Mesenchymal stem cell (in vitro differentiated cells and primary cell): Measurements from ENCODE around the gene LFNG.
A peak's percentile ranks its signal among the peaks of the same experiment; 100 is the strongest.

Experiments
- DNase-seq: peaks from one replicate; pipeline ENCODE4 v3.0.0-alpha.2; 2013
- H2AFZ ChIP-seq: one replicate; pipeline ENCODE4 v1.6.1; 2013; ENCODE audit warnings: low read depth, mild to moderate bottlenecking, control low read depth, inconsistent platforms, low read length, moderate library complexity
- H2AK5ac ChIP-seq: 2 replicates; pipeline ENCODE4 v1.6.1; 2013; ENCODE audit warnings: low read length, moderate library complexity, mild to moderate bottlenecking, inconsistent platforms; ENCODE audit not compliant: severe bottlenecking
- H2BK120ac ChIP-seq: one replicate; pipeline ENCODE4 v1.6.1; 2013; ENCODE audit warnings: low read depth, mild to moderate bottlenecking, inconsistent platforms, low read length, moderate library complexity
- H2BK12ac ChIP-seq, 2 experiments: one replicate each; pipeline ENCODE4 v1.6.1; 2013; ENCODE audit warnings: inconsistent platforms in 2 of 2, low read length in 2 of 2, mild to moderate bottlenecking in 2 of 2, moderate library complexity in 2 of 2, control low read depth in 1 of 2
- H2BK15ac ChIP-seq: one replicate; pipeline ENCODE4 v1.6.1; 2013; ENCODE audit warnings: mild to moderate bottlenecking, low read depth, inconsistent platforms; ENCODE audit not compliant: poor library complexity, severe bottlenecking
- H2BK5ac ChIP-seq: 2 replicates; pipeline ENCODE4 v1.6.1; 2013; ENCODE audit warnings: low read depth, mild to moderate bottlenecking, low read length, control low read depth, inconsistent platforms; ENCODE audit not compliant: poor library complexity, severe bottlenecking
- H3K14ac ChIP-seq, 2 experiments: one replicate each; pipeline ENCODE4 v1.6.1; 2013; ENCODE audit warnings: inconsistent platforms in 2 of 2, low read length in 2 of 2, control low read depth in 1 of 2, mild to moderate bottlenecking in 1 of 2, moderate library complexity in 1 of 2
- H3K18ac ChIP-seq, 2 experiments: one replicate each; pipeline ENCODE4 v1.6.1; 2013; ENCODE audit warnings: inconsistent platforms in 2 of 2, low read length in 2 of 2, control low read depth in 1 of 2, low read depth in 1 of 2, mild to moderate bottlenecking in 1 of 2
- H3K23ac ChIP-seq, 2 experiments: one replicate each; pipeline ENCODE4 v1.6.1; 2013; ENCODE audit warnings: inconsistent platforms in 2 of 2, low read length in 2 of 2, mild to moderate bottlenecking in 2 of 2, moderate library complexity in 2 of 2, control low read depth in 1 of 2
- H3K27ac ChIP-seq: 2 replicates; pipeline ENCODE4 v1.5.1; 2013; ENCODE audit warnings: mild to moderate bottlenecking, moderate library complexity, low read length, control low read depth, inconsistent platforms; ENCODE audit not compliant: poor library complexity, severe bottlenecking
- H3K27me3 ChIP-seq, 2 experiments: 2 replicates each; pipeline versions ENCODE4 v1.6.1 to v1.7.0; 2013; ENCODE audit warnings: low read length in 2 of 2, mild to moderate bottlenecking in 2 of 2, moderate library complexity in 2 of 2, control low read depth in 1 of 2, inconsistent platforms in 1 of 2; ENCODE audit not compliant: control insufficient read depth in 1 of 2, insufficient read depth in 1 of 2
- H3K36me3 ChIP-seq, 2 experiments: 2 replicates each; pipeline versions ENCODE4 v1.6.1 to v1.7.0; 2013; ENCODE audit warnings: low read length in 2 of 2, control low read depth in 1 of 2, inconsistent platforms in 1 of 2, low read depth in 1 of 2, mild to moderate bottlenecking in 1 of 2; ENCODE audit not compliant: insufficient read depth in 2 of 2, control insufficient read depth in 1 of 2
- H3K4ac ChIP-seq, 2 experiments: one replicate each; pipeline ENCODE4 v1.6.1; 2013; ENCODE audit warnings: inconsistent platforms in 2 of 2, low read length in 2 of 2, mild to moderate bottlenecking in 2 of 2, moderate library complexity in 2 of 2, control low read depth in 1 of 2, low read depth in 1 of 2
- H3K4me1 ChIP-seq: 2 replicates; pipeline ENCODE4 v1.6.1; 2013; ENCODE audit warnings: low read depth, low read length, control low read depth; ENCODE audit not compliant: control insufficient read depth, insufficient read depth
- H3K4me2 ChIP-seq: 2 replicates; pipeline ENCODE4 v1.6.1; 2013; ENCODE audit warnings: low read length, mild to moderate bottlenecking, inconsistent platforms; ENCODE audit not compliant: poor library complexity, severe bottlenecking
- H3K4me3 ChIP-seq, 2 experiments: 2 replicates each; pipeline versions ENCODE4 v1.5.1 to v1.7.0; 2013; ENCODE audit warnings: low read length in 2 of 2, mild to moderate bottlenecking in 2 of 2, control low read depth in 1 of 2, low read depth in 1 of 2; ENCODE audit not compliant: insufficient read depth in 1 of 2
- H3K79me1 ChIP-seq: replicated peaks from 2 replicates; pipeline ENCODE4 v1.6.1; 2013; ENCODE audit warnings: mild to moderate bottlenecking, control low read depth, low read length, inconsistent platforms; ENCODE audit not compliant: poor library complexity, severe bottlenecking
- H3K9ac ChIP-seq: 2 replicates; pipeline ENCODE4 v1.7.0; 2013; ENCODE audit warnings: mild to moderate bottlenecking, low read length, moderate library complexity
- H3K9me3 ChIP-seq: 2 replicates; pipeline ENCODE4 v1.7.0; 2013; ENCODE audit warnings: mild to moderate bottlenecking, low read length; ENCODE audit not compliant: control insufficient read depth
- H4K8ac ChIP-seq: one replicate; pipeline ENCODE4 v1.6.1; 2013; ENCODE audit warnings: inconsistent platforms, mild to moderate bottlenecking, low read length, moderate library complexity
- H4K91ac ChIP-seq: one replicate; pipeline ENCODE4 v1.6.1; 2013; ENCODE audit warnings: mild to moderate bottlenecking, low read length, inconsistent platforms
- WGBS: methylation state at CpG from one replicate; pipeline ENCODE4 v1.1.7; 2013; ENCODE audit warnings: mixed read lengths; 5-methylcytosine and 5-hydroxymethylcytosine counted together

The LFNG gene

DNA sequence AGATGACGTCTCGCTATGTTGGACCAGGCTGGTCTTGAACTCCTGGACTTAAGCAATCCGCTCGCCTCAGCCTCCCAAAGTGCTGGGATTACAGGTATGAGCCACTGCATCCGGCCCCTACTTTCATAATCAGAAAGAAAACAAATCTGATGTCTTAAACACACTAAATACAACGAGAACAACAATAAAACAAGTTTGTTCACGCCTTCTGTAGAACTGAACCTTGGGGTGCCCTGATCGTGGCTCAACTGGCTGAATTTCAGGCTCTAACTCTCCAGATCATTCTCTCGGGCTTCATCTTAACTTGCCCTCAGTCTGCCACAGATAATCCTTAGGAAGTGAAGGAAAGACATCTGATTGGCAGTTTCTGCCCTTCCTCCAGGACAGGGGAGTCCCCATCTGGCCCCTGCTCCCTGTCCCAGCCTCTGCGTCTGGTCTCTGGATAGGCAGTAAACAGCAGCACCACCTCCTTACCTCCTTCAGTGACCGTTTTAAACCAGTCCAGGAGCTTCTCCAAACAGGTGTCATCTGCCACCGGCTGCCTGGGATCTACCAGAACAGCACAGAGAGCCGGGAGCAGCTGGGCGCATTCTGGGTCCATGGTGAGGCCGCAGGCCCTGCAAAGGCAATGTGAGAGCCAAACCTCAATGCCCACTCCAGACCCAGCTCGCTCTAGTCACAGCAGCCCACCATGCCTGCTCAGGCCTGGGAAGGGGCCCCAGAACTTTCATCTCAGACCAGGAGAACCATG lies 34.4 kb downstream of the LFNG start:
- Histone ChIP-seq H3K4me1 (peaks cover 18% of the 10 kb centered on the region), H2BK5ac (no peak overlapping the region), H2BK12ac (no peak overlapping the region), H3K14ac (no peak overlapping the region), H2BK15ac (no peak overlapping the region), H3K79me1 (peaks cover 19% of the 10 kb centered on the region), H4K91ac (no peak overlapping the region), H3K27me3 (no peaks in the 10 kb centered on the region), H3K4me3 (peak overlapping the region in 1 of 2 experiments; percentile 89), H3K18ac (no peak overlapping the region), H2BK120ac (no peak overlapping the region), H2AFZ (no peak overlapping the region), H3K27ac (no peak overlapping the region), H3K4me2 (peak overlapping the region; percentile 95), H3K36me3 (peaks cover 15 to 29% of the 10 kb centered on the region in 2 experiments), H3K9me3 (no peaks in the 10 kb centered on the region), H3K4ac (no peak overlapping the region), H3K9ac (peak overlapping the region; percentile 100), H3K23ac (no peak overlapping the region), H2AK5ac (no peak overlapping the region), H4K8ac (no peak overlapping the region)
- WGBS = 90% methylated on average over 15 of the region's 16 CpGs
- DNase-seq = no peak

DNA sequence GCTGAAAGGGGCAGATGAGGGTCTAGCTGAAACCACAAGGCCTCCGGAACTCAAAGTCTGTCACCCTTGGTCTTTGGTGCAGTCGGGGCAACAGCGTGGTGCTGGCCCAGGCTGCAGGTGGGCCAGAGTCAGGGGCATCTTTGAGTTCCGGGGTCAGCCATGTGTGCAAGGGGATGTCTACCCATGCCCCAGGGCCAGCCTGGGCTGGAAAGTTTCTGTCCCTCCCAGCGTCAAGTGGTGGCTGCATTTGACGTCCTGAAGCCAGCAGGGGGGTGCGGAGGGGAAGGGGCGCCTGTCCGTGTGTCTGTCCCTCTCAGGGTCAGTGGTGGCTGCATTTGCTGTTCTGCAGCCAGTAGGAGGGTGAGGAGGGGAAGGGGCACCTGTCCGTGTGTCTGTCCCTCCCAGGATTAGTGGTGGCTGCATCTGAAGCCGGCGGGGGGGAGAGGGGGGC lies 35.1 kb downstream of the LFNG start:
- DNase-seq = no peak
- H3K18ac ChIP-seq = peak overlapping the region in 1 of 2 experiments; percentile 16
- no peaks in the 10 kb centered on the region for H3K9me3 ChIP-seq
- peak overlapping the region in 1 of 2 experiments; percentile 51 for H2BK12ac ChIP-seq
- H3K27ac ChIP-seq = no peak overlapping the region
- peak overlapping the region; percentile 86 to 89 for H3K4me3 ChIP-seq
- H2AK5ac ChIP-seq = no peak overlapping the region
- H4K8ac ChIP-seq = no peak overlapping the region
- no peak overlapping the region for H2BK15ac ChIP-seq
- H4K91ac ChIP-seq = no peak overlapping the region
- WGBS = 19% methylated on average over 10 of the region's 12 CpGs
- H3K9ac ChIP-seq = peak overlapping the region; percentile 100
- H3K14ac ChIP-seq = peak overlapping the region in 1 of 2 experiments; percentile 78
- peak overlapping the region; percentile 95 for H3K4me2 ChIP-seq
- no peak overlapping the region for H2BK120ac ChIP-seq
- no peak overlapping the region for H2AFZ ChIP-seq
- no peak overlapping the region for H3K4ac ChIP-seq
- H3K36me3 ChIP-seq = peaks cover 13 to 22% of the 10 kb centered on the region in 2 experiments
- H2BK5ac ChIP-seq = no peak overlapping the region
- peaks cover 17% of the 10 kb centered on the region for H3K79me1 ChIP-seq
- peaks cover 18% of the 10 kb centered on the region for H3K4me1 ChIP-seq
- no peaks in the 10 kb centered on the region for H3K27me3 ChIP-seq
- peak overlapping the region in 1 of 2 experiments; percentile 86 for H3K23ac ChIP-seq

DNA sequence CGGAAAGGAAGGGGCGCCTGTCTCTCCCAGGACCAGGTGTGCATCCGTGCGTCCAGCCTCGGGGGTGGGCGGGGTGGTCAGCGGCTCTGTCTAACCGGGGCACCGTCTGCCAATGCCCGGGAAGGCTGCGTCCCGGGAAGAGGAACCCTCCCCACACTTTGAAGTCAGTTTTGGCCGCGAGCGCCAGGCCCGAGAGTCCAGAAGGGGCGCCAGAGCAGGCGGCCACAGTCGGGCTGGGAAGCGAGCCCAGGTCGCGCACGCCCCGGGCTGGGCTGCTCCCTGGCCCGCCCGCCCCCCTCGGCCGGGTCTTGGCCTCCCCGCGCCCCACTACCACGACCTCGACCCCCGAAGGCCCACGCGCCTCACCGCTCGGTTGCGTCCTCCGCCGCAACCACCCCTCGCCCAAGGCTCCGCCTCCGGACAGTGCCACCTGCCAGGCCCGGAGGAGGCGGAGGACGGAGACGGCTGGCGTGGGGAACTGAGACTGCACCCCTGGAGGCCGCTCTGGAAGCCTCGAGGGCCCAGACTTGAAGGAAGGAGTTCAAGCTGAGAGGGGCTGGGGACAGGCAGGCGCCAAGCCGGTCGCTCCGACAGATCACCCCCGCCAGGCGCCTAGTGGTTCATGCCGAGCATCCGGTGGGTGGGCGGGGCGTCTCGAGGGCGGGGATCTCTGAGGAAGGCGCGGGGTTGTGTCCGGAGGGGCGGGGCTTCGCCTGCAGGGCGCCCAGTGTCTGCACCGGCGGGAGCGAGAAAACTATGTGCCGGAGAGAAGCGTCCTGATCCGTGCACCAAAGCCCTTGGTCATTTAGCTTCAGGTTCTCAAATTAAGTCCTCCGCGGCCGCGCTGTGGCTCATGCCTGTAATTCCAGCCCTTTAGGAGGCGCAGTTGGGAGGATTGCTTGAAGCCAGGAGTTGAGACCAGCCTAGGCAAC lies 35.8 kb downstream of the LFNG start, which contains the start of gene BRAT1:
Gene BRAT1, minus strand, starts transcription at position 404 of the 932 bp plus-strand sequence. CDS start 1,093 bp downstream, outside the sequence.
- Histone ChIP-seq H2BK12ac (peak within 1 kb of the TSS; percentile 98 to 99), H3K27ac (peak within 1 kb of the TSS; percentile 99), H3K14ac (peak within 1 kb of the TSS in 1 of 2 experiments; percentile 78), H3K27me3 (no peaks in the 10 kb centered on the region), H3K9me3 (no peaks in the 10 kb centered on the region), H2BK15ac (peak within 1 kb of the TSS; percentile 85), H3K4me3 (peak within 1 kb of the TSS; percentile 86 to 89), H4K8ac (peak within 1 kb of the TSS; percentile 100), H2BK120ac (peak within 1 kb of the TSS; percentile 100), H3K4me2 (peak within 1 kb of the TSS; percentile 95), H3K18ac (peak within 1 kb of the TSS; percentile 98 to 100), H2AK5ac (no peak within 1 kb of the TSS), H3K4ac (peak within 1 kb of the TSS; percentile 92 to 98), H4K91ac (peak within 1 kb of the TSS; percentile 100), H3K9ac (peak within 1 kb of the TSS; percentile 100), H3K4me1 (peaks cover 24% of the 10 kb centered on the region), H2AFZ (peak within 1 kb of the TSS; percentile 83), H3K79me1 (peaks cover 19% of the 10 kb centered on the region), H3K36me3 (peaks cover 13 to 18% of the 10 kb centered on the region in 2 experiments), H2BK5ac (peak within 1 kb of the TSS; percentile 100), H3K23ac (peak within 1 kb of the TSS in 1 of 2 experiments; percentile 94)
- peak; percentile 95 for DNase-seq
- 1% methylated on average over 49 of the region's 79 CpGs for WGBS
